Stimulated activated CD4-positive, alpha-beta T cell treated with anti-CD3 and anti-CD28 coated beads, TNF-alpha, amount 100 ng/mL, for 4 hours (primary cell): Measurements from ENCODE around the gene EFHC1.
"Not testable (repeated sequence)": the region's sequence is repeated elsewhere in the genome, so short reads cannot be mapped to it uniquely, and the experiment has no call there.

Experiments used
- DNase-seq, 3 experiments: peaks; one replicate each; pipeline ENCODE4 v3.0.0-alpha.2; 2020; ENCODE audit warnings: low read depth in 3 of 3

Gene EFHC1, protein sequence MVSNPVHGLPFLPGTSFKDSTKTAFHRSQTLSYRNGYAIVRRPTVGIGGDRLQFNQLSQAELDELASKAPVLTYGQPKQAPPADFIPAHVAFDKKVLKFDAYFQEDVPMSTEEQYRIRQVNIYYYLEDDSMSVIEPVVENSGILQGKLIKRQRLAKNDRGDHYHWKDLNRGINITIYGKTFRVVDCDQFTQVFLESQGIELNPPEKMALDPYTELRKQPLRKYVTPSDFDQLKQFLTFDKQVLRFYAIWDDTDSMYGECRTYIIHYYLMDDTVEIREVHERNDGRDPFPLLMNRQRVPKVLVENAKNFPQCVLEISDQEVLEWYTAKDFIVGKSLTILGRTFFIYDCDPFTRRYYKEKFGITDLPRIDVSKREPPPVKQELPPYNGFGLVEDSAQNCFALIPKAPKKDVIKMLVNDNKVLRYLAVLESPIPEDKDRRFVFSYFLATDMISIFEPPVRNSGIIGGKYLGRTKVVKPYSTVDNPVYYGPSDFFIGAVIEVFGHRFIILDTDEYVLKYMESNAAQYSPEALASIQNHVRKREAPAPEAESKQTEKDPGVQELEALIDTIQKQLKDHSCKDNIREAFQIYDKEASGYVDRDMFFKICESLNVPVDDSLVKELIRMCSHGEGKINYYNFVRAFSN

DNA sequence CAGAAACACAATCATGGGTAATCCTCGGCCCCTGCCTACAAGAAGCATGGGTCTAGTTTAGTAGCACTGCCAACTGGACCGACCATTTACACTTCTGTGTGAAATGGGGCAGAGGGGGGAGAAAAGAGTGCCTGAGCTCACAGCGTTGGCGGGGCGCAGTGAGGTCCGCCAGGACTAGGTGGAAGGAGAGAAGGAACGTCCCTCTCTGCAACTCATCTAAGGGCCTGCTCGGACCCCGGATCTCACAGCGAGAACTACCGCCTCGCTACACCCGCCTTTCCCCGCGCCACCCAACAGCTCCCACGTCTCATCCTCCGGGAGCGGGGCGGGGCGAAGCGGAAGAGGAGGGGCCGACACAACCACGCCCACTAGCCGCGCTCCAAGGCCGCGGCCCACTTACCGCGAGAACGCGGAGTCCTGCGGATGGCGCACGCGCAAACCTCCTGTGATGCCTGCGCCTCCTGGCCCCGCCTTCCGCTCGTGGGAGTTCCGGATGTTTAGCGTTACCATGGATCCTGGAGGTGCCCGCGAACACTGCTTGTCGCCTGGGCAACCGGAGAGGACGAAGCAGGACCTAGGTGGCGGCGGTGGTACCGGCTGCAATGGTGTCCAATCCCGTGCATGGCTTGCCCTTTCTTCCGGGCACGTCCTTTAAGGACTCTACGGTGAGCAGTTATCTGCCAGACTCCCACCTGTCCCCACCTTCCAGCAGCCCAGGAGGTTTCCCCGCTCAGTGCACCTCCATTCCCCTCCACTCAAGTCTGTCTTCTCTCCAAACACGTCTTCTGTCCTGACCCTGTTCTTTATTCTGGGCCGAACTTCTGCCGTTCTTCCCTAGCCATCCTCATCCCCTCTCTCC is at the start of gene EFHC1:
TSS of gene EFHC1 (plus strand) at position 534 of the 859 bp plus-strand sequence. CDS start at position 603, 69 bp downstream.
- DNase-seq: peak; percentile 96 to 97 (median 97)

DNA sequence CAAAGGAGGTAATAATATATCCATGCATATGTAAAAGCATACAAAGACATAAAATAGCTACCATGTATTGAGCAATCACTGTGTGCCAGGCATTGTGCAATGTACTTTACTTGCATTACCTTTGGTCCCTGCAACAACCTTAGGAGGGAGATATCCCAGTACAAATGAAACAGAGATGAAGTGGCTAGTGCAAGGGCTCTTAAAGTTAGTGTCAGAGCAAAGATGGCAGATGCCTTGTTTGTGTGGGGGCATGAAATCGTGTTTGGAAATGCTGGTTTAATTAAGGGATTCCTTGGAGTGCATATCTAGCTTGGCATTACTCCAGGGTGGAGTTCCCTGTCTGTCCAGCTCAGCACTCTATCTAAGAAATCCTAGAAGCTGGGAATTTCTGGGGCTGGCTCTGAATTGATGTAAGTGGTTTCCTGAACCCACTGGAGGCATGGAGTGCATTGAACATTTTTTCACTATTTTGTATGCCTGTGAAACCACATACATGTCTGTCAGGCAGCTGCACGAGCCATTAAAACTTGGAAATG is 48.4 kb upstream of the EFHC1 start:
- no peak for DNase-seq

DNA sequence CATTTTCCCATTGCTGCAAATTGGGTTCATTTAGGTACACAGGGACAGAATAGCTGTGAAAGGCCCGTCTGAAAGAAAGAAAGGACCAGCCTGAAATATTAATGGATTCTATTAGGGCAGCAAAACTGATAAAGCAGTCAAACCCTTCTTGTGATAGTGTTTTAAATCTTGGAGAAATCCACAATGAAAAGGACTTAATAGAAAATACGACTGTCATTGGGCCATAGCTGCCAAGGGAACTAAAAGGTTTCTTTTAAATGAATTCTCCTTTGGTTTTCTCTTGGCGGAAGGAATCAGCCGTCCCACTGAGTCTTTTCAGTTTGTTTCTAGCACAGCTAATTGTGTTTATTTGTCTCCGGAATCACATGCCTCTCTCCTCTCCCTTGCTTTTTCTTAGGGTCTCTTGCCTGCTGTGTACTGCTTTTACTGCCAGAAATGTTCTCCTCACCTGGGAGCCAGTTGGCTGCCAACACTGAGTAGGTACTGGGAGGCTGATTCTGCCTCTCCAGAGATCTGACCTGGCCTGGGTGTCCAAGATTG is 46.9 kb upstream of the EFHC1 start:
- DNase-seq: no peak

DNA sequence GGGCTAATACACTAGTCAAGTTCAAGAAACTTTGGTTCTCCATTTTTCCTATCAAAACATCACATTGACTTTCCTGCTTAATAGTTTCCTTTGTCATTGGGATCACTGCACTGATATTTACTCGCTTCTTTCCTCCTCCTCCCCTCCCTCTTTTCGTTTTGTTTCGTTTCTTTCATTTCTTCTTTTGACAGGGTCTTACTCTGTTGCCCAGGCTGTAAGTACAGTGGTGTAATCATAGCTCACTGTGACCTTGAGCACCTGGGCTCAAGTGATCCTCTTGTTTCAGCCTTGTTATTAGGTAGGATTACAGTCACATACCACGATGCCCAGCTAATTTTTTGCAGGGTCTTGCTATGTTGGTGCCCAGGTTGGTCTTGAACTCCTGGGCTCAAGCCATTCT is 45.9 kb upstream of the EFHC1 start:
- no peak for DNase-seq

DNA sequence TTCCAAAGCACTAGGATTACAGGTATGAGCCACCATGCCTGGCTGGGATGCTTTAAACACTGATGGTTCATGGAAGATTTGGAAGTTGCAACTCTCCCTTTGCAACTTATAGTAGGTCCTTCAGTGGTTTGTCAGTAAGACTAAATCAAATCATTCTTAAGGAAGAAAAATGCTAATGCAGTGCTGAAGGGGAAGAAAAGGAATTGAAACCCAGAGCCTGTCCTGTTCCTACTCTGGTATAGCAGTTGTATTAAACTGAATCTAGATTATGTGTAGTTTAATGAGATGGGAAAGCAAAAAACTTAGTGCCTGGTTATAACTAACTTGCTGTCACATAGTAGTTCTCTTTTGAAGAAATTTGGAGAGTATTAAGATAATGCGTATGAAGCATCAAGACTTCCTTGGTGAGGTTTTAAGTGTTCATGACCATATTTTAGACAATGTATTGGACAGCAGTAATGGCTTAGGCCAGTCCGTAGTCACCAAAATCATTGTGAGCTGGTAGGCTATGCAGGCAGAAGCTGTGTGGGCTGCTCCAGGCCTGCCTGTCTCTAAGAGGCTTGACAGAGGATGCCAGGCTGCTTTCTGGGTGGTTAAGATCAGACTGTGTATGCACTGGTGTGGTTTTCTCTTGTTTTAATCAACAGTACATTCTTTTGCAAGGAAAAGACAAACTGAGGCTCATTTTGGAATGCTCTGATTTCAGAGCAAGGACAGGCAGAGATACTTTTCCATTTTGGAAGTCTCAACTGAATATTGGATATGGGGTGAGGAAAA is 44.2 kb upstream of the EFHC1 start:
- no peak for DNase-seq

DNA sequence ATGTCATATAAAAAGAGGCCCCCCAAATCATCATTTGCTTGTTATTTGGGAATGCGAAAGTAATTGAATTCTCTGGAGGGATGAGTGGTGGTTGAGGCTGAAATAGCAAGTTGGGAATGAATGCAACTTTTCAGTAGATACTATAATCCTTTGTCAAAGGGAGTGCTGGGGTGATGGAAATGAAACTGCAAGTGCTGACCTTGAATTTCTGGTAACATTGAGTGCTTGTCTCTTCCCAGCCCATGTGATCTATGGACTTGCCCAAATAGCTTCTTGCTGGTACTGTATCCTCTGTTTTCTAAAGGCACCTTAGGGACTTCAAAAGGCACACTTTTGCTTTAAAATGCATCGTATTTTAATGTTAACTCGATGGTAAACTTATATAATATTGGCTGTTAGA is 43.4 kb upstream of the EFHC1 start:
- DNase-seq: no peak

DNA sequence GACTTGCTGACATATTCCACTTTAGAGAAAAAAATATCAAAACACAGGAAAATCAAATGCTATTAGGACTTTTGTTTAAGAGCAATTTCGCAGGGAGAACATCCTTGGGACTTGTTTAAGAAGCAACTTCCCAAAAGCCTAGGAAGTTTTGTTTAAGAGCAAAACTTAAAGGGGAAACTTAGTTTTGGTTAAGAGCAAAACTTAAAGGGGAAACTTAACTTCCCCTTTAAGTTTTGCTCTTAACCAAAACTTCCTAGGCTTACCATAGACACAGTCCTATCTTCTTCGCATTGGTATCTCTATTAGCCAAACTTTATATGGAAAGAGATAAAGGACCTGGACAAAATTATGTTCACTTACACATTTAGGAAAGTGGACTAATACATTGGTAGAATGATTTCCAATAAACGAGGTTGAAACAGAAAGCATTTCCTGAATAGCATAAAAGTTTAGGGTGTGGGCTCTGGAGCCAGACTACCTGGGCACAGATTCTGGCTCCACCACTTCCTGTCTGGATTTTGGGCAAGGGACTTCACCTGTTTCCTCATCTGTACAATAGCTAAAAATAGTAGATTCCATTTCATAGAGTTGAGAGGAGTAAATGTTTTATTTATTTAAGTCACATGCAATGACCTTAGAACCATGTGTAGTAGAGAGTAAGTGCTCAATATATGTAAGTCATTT is 42.5 kb upstream of the EFHC1 start:
- no peak for DNase-seq

DNA sequence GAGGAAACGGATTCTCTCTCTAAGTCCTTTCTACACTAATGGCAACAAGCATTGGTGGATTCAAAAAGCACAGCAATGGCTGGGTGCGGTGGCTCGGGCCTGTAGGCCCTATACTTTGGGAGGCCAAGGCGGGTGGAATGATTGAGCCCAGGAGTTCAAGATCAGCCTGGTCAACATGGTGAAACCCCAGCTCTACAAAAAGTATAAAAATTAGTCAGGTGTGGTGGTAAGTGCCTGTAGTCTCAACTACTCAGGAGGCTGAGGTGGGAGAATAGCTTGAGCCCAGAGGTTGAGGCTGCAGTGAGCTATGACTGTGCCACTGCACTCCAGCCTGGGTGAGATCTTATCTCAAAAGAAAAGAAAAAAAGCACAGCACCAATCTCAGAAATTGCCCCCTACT is 38.9 kb upstream of the EFHC1 start:
- DNase-seq: no peak

DNA sequence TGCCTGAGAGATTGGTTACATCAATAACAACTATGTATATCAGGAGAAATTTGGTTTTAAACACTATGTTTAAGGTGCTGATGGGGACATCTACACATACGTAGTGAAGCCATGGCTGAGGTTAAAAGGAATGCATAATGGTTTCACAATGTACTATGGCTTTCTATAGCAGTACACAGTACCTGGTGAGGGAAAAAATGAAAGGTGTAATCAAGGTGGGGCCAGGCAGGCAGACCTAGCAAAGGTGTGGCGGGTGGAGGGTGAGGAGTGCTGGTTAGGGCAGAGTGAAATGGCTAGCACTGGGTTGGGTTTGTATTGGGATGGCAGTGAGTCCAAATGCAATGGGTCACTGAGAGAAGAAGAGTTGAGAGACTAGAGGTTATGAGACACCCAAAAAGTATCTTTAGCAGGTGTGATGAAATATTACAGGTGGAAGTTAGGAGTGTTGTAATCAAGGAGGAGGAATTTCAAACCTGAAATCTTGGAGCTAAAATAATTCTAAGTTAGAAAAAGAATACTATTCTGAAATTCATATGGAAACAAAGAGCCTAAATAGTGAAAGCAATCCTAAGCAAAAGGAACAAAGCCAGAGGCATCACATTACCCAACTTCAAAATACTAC is 35.9 kb upstream of the EFHC1 start:
- DNase-seq: no peak

DNA sequence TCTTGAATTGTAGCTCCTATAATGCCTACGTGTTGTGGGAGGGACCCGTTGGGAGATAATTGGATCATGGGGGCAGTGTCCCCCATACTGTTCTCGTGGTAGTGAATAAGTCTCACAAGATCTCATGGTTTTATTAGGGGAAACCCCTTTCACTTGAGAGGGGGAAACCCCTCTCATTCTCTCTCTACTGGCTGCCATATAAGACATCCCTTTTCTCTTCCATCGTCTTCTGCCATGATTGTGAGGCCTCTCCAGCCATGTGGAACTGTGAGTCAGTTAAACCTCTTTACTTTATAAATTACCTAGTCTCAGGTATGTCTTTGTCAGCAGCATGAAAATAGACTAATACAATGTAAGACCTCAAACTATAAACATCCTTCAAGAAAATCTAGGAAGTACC is 35.1 kb upstream of the EFHC1 start:
- no peak for DNase-seq

DNA sequence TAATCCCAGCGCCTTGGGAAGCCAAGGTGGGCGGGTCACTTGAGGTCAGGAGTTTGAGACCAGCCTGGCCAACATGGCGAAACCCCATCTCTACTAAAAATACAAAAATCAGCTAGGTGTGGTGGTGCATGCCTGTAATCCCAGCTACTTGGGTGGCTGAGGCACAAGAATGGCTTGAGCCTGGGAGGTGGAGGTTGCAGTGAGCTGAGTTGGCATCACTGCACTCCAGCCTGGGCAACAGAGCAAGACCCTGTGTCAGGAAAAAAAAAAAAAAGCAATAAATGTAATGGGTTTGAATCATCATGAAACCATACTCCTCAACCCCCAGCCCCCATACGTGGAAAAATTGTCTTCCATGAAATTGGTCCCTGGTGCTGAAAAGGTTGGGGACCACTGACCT is 32.0 kb upstream of the EFHC1 start:
- not testable (repeated sequence) for DNase-seq

DNA sequence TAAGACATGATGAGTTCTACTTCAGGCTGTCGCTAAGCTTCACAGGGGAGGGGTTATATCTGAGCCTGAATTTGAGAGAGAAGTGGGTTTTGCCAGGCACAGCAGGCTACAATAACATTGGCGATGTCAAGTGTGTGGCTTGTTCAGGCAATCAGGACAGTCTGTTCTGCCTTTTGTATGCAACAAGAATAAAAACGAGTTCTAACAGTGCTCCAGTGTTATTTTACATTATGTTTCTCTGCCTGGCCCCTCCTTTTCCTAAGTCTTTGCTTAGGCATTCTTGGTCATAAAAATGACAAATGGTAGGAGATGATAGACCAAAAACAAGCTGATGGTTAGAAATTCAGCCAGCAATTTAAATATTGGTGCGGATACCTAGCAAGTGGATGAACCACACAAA is 31.4 kb upstream of the EFHC1 start:
- no peak for DNase-seq

DNA sequence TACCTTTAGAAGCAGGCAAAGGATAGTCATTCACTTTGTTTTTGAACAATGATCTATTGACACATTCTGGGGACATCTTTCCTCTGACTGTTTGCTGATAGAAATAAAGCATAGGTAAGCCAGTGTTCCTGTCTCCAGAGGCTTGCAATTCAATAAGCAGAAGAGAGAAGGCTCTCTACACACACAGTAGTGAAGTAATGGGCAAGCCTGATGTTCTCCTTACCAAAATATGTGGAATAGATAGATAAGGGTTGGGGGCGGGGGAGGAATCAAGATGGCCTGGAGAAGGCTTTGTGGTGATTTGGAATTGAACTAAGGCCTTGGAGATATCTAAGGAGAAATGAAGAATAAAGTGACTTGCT is 30.9 kb upstream of the EFHC1 start:
- DNase-seq: no peak

DNA sequence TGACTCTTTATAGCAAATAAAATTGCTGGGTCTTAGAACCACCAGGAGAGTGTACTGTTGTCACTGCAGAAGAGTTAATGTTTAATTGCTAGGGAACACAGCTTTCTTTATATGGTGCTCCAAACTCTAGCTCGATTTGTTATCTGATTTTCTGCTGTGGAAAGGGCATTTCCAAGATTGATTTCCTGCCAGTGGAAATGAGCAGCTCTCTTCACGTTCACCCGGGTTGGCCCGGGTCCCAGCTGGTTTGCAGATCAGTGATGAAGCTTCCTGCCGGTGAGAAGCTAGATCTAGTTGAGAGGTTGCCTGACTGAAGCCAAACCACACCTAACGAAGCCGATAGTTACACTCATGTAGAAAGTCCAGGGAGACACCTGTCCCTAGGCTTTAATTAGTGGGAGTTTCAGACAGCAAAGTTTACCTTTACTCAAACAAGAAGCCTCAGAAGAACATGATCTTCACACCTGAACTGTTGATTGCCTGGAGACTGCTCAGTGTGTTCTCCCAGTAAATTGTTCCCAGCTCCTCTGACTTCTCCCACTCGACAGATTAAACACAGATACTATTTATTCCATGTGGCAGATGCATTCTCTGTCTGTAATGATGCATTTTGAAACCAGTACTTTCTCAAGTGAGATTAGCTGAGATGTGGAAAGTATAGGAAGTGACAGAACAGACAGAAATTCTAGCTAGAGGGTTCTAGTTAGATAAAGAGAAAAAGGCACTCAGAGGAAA is 30.3 kb upstream of the EFHC1 start:
- DNase-seq: peak in 1 of 3 experiments; percentile 18

DNA sequence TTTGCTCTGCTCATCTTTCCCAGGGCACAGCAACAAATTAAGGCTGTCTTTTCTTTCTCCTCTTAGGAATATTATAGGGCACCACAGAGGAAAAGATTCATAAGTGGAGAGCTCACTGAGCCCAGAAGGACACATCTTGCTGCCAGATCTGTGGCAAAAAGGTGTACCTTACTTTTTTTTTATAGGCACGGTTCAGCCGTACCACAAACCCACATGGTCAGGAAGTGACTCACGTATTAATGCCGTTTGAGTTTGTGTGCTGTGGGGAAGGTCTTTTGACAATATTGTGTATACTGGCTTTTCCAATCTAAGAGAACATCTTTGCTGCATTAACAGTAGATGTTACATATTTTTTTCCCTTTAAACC is 29.8 kb upstream of the EFHC1 start:
- DNase-seq: peak in 1 of 3 experiments; percentile 45

DNA sequence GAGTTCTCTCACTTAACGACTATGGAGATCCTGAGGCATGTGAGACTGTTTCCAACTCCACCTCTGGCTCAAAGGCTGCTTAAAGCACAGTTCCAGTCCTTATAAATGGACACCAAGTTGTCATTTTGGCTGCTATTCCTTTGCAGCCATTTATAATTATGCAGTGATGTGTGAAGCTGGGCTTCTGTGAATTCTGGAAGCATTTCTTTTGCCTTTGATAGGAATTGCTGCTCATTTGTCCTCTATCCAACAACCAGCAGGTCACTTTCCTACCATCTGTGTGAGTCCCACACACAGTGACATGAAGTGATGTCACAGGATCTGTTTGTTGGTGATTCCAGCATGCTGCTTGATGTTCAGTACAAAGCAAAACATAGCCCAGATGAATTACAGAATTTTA is 28.5 kb upstream of the EFHC1 start:
- DNase-seq: no peak

DNA sequence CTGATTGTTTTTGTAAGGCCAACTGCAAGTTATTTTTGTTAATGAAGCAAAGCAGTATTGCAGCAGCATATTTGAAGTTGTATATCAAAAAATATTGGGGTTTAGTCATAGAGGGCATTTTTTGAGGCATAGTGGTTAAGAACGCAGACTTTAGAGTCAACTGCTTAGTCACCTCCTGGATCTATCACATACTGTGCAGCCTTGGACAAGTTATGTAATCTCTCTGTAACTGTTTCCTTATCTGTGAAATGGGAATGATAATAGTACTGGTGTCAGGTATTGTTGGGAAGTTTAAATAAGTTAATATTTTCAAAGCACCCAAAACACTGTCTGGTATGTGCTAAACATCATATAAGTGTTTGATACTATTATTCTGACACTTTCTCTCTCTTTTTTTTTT is 27.2 kb upstream of the EFHC1 start:
- DNase-seq: no peak

DNA sequence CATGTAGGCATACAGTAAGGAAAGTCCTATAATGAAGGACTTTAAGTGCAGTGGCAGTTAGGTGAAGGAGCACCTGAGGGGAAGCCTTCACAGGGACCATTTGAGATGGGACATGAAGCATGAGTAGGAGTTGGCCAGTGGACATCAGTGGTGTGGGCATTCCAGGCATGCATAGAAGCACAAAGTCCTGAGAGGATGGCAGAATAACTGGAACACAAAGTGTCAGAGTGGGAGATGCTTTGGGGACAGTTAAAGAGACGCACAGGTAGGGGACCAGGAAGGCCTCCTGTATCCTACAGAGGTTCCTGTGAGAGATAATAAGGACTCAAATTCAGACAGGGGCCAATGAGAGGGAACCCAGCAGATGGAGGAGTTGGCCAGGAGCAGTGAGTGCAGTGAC is 26.4 kb upstream of the EFHC1 start:
- DNase-seq: no peak

DNA sequence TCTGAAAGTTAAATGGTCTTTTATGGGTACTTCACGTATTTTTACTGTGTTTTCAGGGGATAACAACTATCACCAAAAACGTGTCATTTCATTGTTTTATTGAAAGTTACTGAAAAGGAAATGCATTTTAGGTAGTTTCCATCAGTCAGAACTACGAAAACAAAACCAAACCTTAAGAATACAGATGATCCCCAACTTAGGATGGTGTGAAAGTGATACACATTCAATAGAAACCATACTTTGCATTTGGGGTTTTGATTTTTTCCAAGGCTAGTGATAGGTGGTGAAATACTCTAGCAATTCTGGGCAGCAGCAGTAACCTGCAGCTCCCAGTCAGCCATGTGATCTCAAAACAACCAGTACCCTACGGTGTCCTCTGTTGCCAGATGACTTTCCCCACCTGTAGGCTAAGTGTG is 25.9 kb upstream of the EFHC1 start:
- no peak for DNase-seq

DNA sequence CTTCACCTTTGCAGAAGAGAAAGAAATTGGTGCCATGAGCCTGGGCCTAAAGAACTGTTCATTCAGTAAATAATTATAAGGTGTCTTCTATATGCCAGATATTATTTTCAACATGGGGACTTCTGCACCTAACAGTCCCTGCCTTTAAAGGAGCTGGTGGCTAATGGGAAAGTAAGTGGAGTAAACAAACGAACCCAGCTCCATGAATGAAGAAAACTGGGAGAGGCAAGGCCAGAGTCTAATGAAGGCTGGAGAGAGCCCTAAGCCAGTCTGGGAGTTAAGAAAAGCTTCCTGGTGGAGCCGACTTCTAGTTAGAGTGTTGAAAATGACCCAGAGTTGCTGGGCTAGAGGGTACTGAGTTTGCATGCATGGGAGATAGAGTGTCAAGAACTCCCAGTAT is 24.2 kb upstream of the EFHC1 start:
- DNase-seq: no peak
